SKM-1 treated with dmso at 0.1 percent for 144 hours (cell line): ENCODE data around the gene TNNT1.
"Not testable (repeated sequence)": the region's sequence is repeated elsewhere in the genome, so short reads cannot be mapped to it uniquely, and the experiment has no call there.

ENCODE experiments used
- DNase-seq: peaks from one replicate; lab custom pipeline; 2025; ENCODE audit not compliant: unreplicated experiment; lab: John Stamatoyannopoulos, UW

The TNNT1 gene

GRCh38 chr19:55149078-55150003 is at the start of gene TNNT1:
TNNT1 (minus strand) TSS chr19:55149206; CDS start chr19:55147157, 2,049 bp downstream.
- no peak for DNase-seq

- DNase-seq: no peak
Measured at GRCh38 chr19:55198651-55199050, 49.6 kb upstream of the TNNT1 start.

GRCh38 chr19:55197528-55197927 is 48.5 kb upstream of the TNNT1 start:
- no peak for DNase-seq

GRCh38 chr19:55196803-55197202 is 47.8 kb upstream of the TNNT1 start:
- no peak for DNase-seq

GRCh38 chr19:55193481-55193880 is 44.5 kb upstream of the TNNT1 start:
- DNase-seq: no peak

GRCh38 chr19:55189403-55189835 is 40.4 kb upstream of the TNNT1 start:
- no peak for DNase-seq

- no peak for DNase-seq
Measured at GRCh38 chr19:55188625-55189024, 39.6 kb upstream of the TNNT1 start.

- DNase-seq: no peak
Measured at GRCh38 chr19:55186080-55186479, 37.1 kb upstream of the TNNT1 start.

- no peak for DNase-seq
Measured at GRCh38 chr19:55181740-55182139, 32.7 kb upstream of the TNNT1 start.

- no peak for DNase-seq
Measured at GRCh38 chr19:55179606-55180484, 30.8 kb upstream of the TNNT1 start, which contains the start of gene SYT5. SYT5 (minus strand) TSS chr19:55180289; CDS start chr19:55179041, 1,248 bp downstream.

- DNase-seq: peak; percentile 29
Measured at GRCh38 chr19:55178781-55179599, 30.0 kb upstream of the TNNT1 start.

- no peak for DNase-seq
Measured at GRCh38 chr19:55176076-55176475, 27.1 kb upstream of the TNNT1 start.

- DNase-seq: no peak
Measured at GRCh38 chr19:55175117-55175867, 26.3 kb upstream of the TNNT1 start.

GRCh38 chr19:55174425-55175116 is 25.6 kb upstream of the TNNT1 start:
- no peak for DNase-seq

- DNase-seq: peak; percentile 32
Measured at GRCh38 chr19:55173714-55174409, 24.9 kb upstream of the TNNT1 start.

GRCh38 chr19:55173186-55173713 is 24.2 kb upstream of the TNNT1 start:
- DNase-seq: no peak

- no peak for DNase-seq
Measured at GRCh38 chr19:55172741-55173140, 23.7 kb upstream of the TNNT1 start.

GRCh38 chr19:55172318-55172717 is 23.3 kb upstream of the TNNT1 start:
- DNase-seq: not testable (repeated sequence)

- DNase-seq: no peak
Measured at GRCh38 chr19:55171440-55171839, 22.4 kb upstream of the TNNT1 start.
